OCI-LY3 (cell line): ENCODE results near the gene HINT3.

Experiments used
- EZH2phosphoT487 ChIP-seq: fragments of 200-600 bp; shearing (Covaris generic); IDR thresholded peaks from 2 replicates; pipeline ENCODE4 v1.6.1; 2018; ENCODE audit warnings: antibody characterized with exemption, mixed run types, low read depth
- TF ChIP-seq, protein P1 (sequence below): fragments of 200-600, 300-600 bp; sonication (generic); IDR thresholded peaks from 2 replicates; pipeline ENCODE4 v1.5.1; 2014; ENCODE audit warnings: antibody characterized with exemption, low read length, low read depth

GRCh38 chr6:125987026-125987617 lies 30.6 kb downstream of the HINT3 start:
- TF ChIP-seq, protein P1, sequence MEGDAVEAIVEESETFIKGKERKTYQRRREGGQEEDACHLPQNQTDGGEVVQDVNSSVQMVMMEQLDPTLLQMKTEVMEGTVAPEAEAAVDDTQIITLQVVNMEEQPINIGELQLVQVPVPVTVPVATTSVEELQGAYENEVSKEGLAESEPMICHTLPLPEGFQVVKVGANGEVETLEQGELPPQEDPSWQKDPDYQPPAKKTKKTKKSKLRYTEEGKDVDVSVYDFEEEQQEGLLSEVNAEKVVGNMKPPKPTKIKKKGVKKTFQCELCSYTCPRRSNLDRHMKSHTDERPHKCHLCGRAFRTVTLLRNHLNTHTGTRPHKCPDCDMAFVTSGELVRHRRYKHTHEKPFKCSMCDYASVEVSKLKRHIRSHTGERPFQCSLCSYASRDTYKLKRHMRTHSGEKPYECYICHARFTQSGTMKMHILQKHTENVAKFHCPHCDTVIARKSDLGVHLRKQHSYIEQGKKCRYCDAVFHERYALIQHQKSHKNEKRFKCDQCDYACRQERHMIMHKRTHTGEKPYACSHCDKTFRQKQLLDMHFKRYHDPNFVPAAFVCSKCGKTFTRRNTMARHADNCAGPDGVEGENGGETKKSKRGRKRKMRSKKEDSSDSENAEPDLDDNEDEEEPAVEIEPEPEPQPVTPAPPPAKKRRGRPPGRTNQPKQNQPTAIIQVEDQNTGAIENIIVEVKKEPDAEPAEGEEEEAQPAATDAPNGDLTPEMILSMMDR, result no peak
- no peak for TF ChIP-seq EZH2phosphoT487
